Liver (tissue), 9 donors: Measurements from ENCODE around the gene ABHD15. TPM values are rescaled to one million over a fixed set of nuclear protein-coding genes. Genes with fewer than 3 reads are reported as not detected.

Source experiments
- DNase-seq: peaks from one replicate; pipeline ENCODE4 v3.0.0-alpha.2; 2017; ENCODE audit warnings: low spot score
- H3K27ac ChIP-seq, 2 donors: one replicate each; pipeline ENCODE4 v1.7.0; 2013; ENCODE audit warnings: inconsistent platforms in 2 of 2, low read length in 2 of 2, control low read depth in 1 of 2, low read depth in 1 of 2, mild to moderate bottlenecking in 1 of 2
- H3K27me3 ChIP-seq, 4 donors: one replicate each; pipeline versions ENCODE4 v1.6.1 to v1.7.0; 2013; ENCODE audit warnings: low read length in 3 of 4, inconsistent platforms in 1 of 4, mild to moderate bottlenecking in 1 of 4, moderate library complexity in 1 of 4; ENCODE audit not compliant: control insufficient read depth in 4 of 4, insufficient read depth in 4 of 4
- H3K36me3 ChIP-seq, 4 donors: one replicate each; pipeline versions ENCODE4 v1.6.1 to v1.7.0; 2013; ENCODE audit warnings: low read length in 3 of 4, mild to moderate bottlenecking in 3 of 4, low read depth in 1 of 4, moderate library complexity in 1 of 4; ENCODE audit not compliant: control insufficient read depth in 4 of 4, insufficient read depth in 3 of 4
- H3K4me1 ChIP-seq, 4 donors: one replicate each; pipeline versions ENCODE4 v1.6.1 to v1.7.0; 2013; ENCODE audit warnings: low read length in 3 of 4, mild to moderate bottlenecking in 3 of 4, moderate library complexity in 1 of 4; ENCODE audit not compliant: control insufficient read depth in 4 of 4, insufficient read depth in 4 of 4
- H3K4me3 ChIP-seq, 3 donors: one replicate each; pipeline versions ENCODE4 v1.6.1 to v1.7.0; 2013; ENCODE audit warnings: low read length in 3 of 3, control low read depth in 1 of 3, low read depth in 1 of 3, mild to moderate bottlenecking in 1 of 3
- H3K9ac ChIP-seq, 2 donors: one replicate each; pipeline ENCODE4 v1.7.0; 2013; ENCODE audit warnings: low read length in 2 of 2, mild to moderate bottlenecking in 2 of 2, moderate library complexity in 2 of 2, control low read depth in 1 of 2, low read depth in 1 of 2
- H3K9me3 ChIP-seq, 4 donors: one replicate each; pipeline versions ENCODE4 v1.6.1 to v1.7.0; 2013; ENCODE audit warnings: low read length in 3 of 4; ENCODE audit not compliant: control insufficient read depth in 4 of 4
- EGR1 ChIP-seq, 2 donors: IDR thresholded peaks; 2 replicates each; pipeline ENCODE4 v1.6.1; 2016 to 2018; ENCODE audit warnings: antibody characterized with exemption in 2 of 2, low read depth in 2 of 2
- FOXA2 ChIP-seq: IDR thresholded peaks from 2 replicates; pipeline ENCODE4 v1.6.1; 2016; ENCODE audit warnings: antibody characterized with exemption
- GABPA ChIP-seq, 2 donors: IDR thresholded peaks in 1 of 2; conservative IDR thresholded peaks in 1 of 2; 2 replicates each; pipeline ENCODE4 v1.6.1; 2016; ENCODE audit warnings: antibody characterized with exemption in 2 of 2, mild to moderate bottlenecking in 1 of 2, moderate library complexity in 1 of 2
- HNF4A ChIP-seq, 2 donors: conservative IDR thresholded peaks; 2 replicates each; pipeline ENCODE4 v1.6.1; 2016; ENCODE audit warnings: antibody characterized with exemption in 2 of 2, mild to moderate bottlenecking in 2 of 2
- JUND ChIP-seq, 2 donors: IDR thresholded peaks; 2 replicates each; pipeline ENCODE4 v1.6.1; 2016; ENCODE audit warnings: antibody characterized with exemption in 2 of 2
- NR2F2 ChIP-seq: IDR thresholded peaks from 2 replicates; pipeline ENCODE4 v1.6.1; 2016; ENCODE audit warnings: antibody characterized with exemption
- RAD21 ChIP-seq, 2 donors: IDR thresholded peaks; 2 replicates each; pipeline ENCODE4 v1.6.1; 2016; ENCODE audit warnings: antibody characterized with exemption in 2 of 2, mild to moderate bottlenecking in 2 of 2
- RXRA ChIP-seq, 2 donors: IDR thresholded peaks; 2 replicates each; pipeline ENCODE4 v1.6.1; 2017 to 2018; ENCODE audit warnings: antibody characterized with exemption in 2 of 2, mild to moderate bottlenecking in 1 of 2
- SP1 ChIP-seq: IDR thresholded peaks from 2 replicates; pipeline ENCODE4 v1.6.1; 2018; ENCODE audit warnings: antibody characterized with exemption, mild to moderate bottlenecking
- TAF1 ChIP-seq: conservative IDR thresholded peaks from 2 replicates; pipeline ENCODE4 v1.6.1; 2016; ENCODE audit warnings: antibody characterized with exemption, mild to moderate bottlenecking
- YY1 ChIP-seq: IDR thresholded peaks from 2 replicates; pipeline ENCODE4 v1.6.1; 2016; ENCODE audit warnings: antibody characterized with exemption, mild to moderate bottlenecking
- WGBS: extraction: QIAGEN DNeasy Blood & Tissue Kit; methylation state at CpG from one replicate; pipeline ENCODE4 v1.1.7; 2013; 5-methylcytosine and 5-hydroxymethylcytosine counted together
- polyA plus RNA-seq, 2 donors: library from polyadenylated mRNA; stranded (reverse) in 1 of 2; unstranded in 1 of 2; fragments of 200-250 nt in 1 of 2; fragments of >200 nt in 1 of 2; fragmentation: Nextera tagmentation in 1 of 2; extraction: Ambion mirVana in 1 of 2; gene quantifications; one replicate each; pipeline versions ENCODE4 v1.2.1 to v1.2.3, GENCODE V29; 2013 to 2015
- total RNA-seq, 2 donors: library from RNA; depleted of rRNA; stranded (reverse); fragments of >200 nt; gene quantifications; one replicate each; pipeline ENCODE4 v1.2.3, GENCODE V29; 2014
- TF ChIP-seq, protein P1 (sequence below): fragments of 150-350 bp; IDR thresholded peaks from 2 replicates; pipeline ENCODE4 v1.5.1; 2017; ENCODE audit warnings: improper control_type of control experiment, low read depth, low read length; ENCODE audit not compliant: missing input control
- TF ChIP-seq, protein P2 (sequence below): IDR thresholded peaks from 2 replicates; pipeline ENCODE4 v1.6.1; 2016; ENCODE audit warnings: antibody characterized with exemption, mild to moderate bottlenecking
- TF ChIP-seq, protein P3 (sequence below): IDR thresholded peaks from 2 replicates; pipeline ENCODE4 v1.6.1; 2016; ENCODE audit warnings: antibody characterized with exemption
- TF ChIP-seq, protein P4 (sequence below): IDR thresholded peaks from 2 replicates; pipeline ENCODE4 v1.6.1; 2016; ENCODE audit warnings: antibody characterized with exemption
- donor health status: healthy.
- donor health status: healthy.
- donor health status: healthy.
- donor health status: healthy.
- donor health status: healthy.

Gene ABHD15
- total and polyA plus RNA-seq, 4 donors = 5.6 to 25.7 (median 10.6) TPM

GRCh38 chr17:29563816-29564215, 3.0 kb downstream of the ABHD15 start:
- no peak overlapping the region for H3K27ac ChIP-seq
- no peak for DNase-seq

GRCh38 chr17:29562615-29563014, 4.2 kb downstream of the ABHD15 start:
- Histone ChIP-seq H3K27me3 (no peaks in the 10 kb centered on the region), H3K9me3 (no peaks in the 10 kb centered on the region), H3K4me3 (no peak overlapping the region), H3K4me1 (peaks cover 8 to 54% (median 38%) of the 10 kb centered on the region in 4 donors), H3K36me3 (peaks cover 0 to 10% (median 0%) of the 10 kb centered on the region in 4 donors), H3K9ac (no peak overlapping the region), H3K27ac (peak overlapping the region in 1 of 2 donors; percentile 54)
- no peak for DNase-seq
- 78% methylated on average over 18 of the region's 18 CpGs for WGBS
- TF ChIP-seq, protein P1, sequence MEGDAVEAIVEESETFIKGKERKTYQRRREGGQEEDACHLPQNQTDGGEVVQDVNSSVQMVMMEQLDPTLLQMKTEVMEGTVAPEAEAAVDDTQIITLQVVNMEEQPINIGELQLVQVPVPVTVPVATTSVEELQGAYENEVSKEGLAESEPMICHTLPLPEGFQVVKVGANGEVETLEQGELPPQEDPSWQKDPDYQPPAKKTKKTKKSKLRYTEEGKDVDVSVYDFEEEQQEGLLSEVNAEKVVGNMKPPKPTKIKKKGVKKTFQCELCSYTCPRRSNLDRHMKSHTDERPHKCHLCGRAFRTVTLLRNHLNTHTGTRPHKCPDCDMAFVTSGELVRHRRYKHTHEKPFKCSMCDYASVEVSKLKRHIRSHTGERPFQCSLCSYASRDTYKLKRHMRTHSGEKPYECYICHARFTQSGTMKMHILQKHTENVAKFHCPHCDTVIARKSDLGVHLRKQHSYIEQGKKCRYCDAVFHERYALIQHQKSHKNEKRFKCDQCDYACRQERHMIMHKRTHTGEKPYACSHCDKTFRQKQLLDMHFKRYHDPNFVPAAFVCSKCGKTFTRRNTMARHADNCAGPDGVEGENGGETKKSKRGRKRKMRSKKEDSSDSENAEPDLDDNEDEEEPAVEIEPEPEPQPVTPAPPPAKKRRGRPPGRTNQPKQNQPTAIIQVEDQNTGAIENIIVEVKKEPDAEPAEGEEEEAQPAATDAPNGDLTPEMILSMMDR = no peak
- no peak for TF ChIP-seq SP1
- no peak for TF ChIP-seq FOXA2
- TF ChIP-seq EGR1 (IDR thresholded peaks at IDR 0.05; ENCODE audit: low read depth in 2 of 2) = no peak
- no peak for TF ChIP-seq YY1
- no peak for TF ChIP-seq GABPA (IDR thresholded peaks at IDR 0.05 in 1 of 2, conservative IDR thresholded peaks at IDR 0.05 in 1 of 2)
- TF ChIP-seq RAD21 (IDR thresholded peaks at IDR 0.05) = no peak
- TF ChIP-seq, protein P2, sequence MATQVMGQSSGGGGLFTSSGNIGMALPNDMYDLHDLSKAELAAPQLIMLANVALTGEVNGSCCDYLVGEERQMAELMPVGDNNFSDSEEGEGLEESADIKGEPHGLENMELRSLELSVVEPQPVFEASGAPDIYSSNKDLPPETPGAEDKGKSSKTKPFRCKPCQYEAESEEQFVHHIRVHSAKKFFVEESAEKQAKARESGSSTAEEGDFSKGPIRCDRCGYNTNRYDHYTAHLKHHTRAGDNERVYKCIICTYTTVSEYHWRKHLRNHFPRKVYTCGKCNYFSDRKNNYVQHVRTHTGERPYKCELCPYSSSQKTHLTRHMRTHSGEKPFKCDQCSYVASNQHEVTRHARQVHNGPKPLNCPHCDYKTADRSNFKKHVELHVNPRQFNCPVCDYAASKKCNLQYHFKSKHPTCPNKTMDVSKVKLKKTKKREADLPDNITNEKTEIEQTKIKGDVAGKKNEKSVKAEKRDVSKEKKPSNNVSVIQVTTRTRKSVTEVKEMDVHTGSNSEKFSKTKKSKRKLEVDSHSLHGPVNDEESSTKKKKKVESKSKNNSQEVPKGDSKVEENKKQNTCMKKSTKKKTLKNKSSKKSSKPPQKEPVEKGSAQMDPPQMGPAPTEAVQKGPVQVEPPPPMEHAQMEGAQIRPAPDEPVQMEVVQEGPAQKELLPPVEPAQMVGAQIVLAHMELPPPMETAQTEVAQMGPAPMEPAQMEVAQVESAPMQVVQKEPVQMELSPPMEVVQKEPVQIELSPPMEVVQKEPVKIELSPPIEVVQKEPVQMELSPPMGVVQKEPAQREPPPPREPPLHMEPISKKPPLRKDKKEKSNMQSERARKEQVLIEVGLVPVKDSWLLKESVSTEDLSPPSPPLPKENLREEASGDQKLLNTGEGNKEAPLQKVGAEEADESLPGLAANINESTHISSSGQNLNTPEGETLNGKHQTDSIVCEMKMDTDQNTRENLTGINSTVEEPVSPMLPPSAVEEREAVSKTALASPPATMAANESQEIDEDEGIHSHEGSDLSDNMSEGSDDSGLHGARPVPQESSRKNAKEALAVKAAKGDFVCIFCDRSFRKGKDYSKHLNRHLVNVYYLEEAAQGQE = no peak
- TF ChIP-seq, protein P3, sequence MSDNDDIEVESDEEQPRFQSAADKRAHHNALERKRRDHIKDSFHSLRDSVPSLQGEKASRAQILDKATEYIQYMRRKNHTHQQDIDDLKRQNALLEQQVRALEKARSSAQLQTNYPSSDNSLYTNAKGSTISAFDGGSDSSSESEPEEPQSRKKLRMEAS = no peak

More at GRCh38 chr17:29563816-29564215, 3.0 kb downstream of the ABHD15 start:
- Histone ChIP-seq H3K9ac (no peak overlapping the region), H3K27me3 (no peaks in the 10 kb centered on the region), H3K4me1 (peaks cover 6 to 59% (median 40%) of the 10 kb centered on the region in 4 donors), H3K9me3 (no peaks in the 10 kb centered on the region), H3K4me3 (no peak overlapping the region), H3K36me3 (peaks cover 0 to 10% (median 0%) of the 10 kb centered on the region in 4 donors)
- WGBS = 94% methylated on average over 3 of the region's 3 CpGs
- TF ChIP-seq JUND (IDR thresholded peaks at IDR 0.05) (no peak), RAD21 (IDR thresholded peaks at IDR 0.05) (no peak), HNF4A (conservative IDR thresholded peaks at IDR 0.05) (no peak), FOXA2 (no peak), TAF1 (no peak), NR2F2 (no peak), EGR1 (IDR thresholded peaks at IDR 0.05; ENCODE audit: low read depth in 2 of 2) (no peak), RXRA (IDR thresholded peaks at IDR 0.05) (no peak), SP1 (no peak)
- TF ChIP-seq, protein P2 = no peak
- TF ChIP-seq, protein P3 = no peak
- TF ChIP-seq, protein P1 = no peak
- TF ChIP-seq, protein P4, sequence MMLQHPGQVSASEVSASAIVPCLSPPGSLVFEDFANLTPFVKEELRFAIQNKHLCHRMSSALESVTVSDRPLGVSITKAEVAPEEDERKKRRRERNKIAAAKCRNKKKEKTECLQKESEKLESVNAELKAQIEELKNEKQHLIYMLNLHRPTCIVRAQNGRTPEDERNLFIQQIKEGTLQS = no peak
